ENCODE results near the gene MINDY4B.

- TF ChIP-seq CTCF (IDR thresholded peaks at IDR 0.05; ENCODE audit: low read depth, low read length, poor library complexity, severe bottlenecking) (no peak), EZH2phosphoT487 (IDR thresholded peaks at IDR 0.05; ENCODE audit: borderline replicate concordance, low read length) (no peak)
Observed at GRCh38 chr3:150917951-150918350, 12.7 kb upstream of the MINDY4B start.
